SIG-M5 (cell line): ENCODE data around the gene PRADC1.
A peak's percentile ranks its signal among the peaks of the same experiment; 100 is the strongest.
"Not testable (repeated sequence)": the region's sequence is repeated elsewhere in the genome, so short reads cannot be mapped to it uniquely, and the experiment has no call there.

ENCODE experiments used
- DNase-seq: peaks from one replicate; lab custom pipeline; 2025; lab: John Stamatoyannopoulos, UW

PRADC1 gene

GRCh38 chr2:73233154-73233931 is at the start of gene PRADC1:
Gene PRADC1, minus strand, starts transcription at chr2:73233239. Its CDS starts 79 bp downstream, at chr2:73233160.
- DNase-seq: peak; percentile 99

GRCh38 chr2:73281244-73281643 is 48.2 kb upstream of the PRADC1 start:
- DNase-seq: no peak

GRCh38 chr2:73279852-73280251 is 46.8 kb upstream of the PRADC1 start:
- no peak for DNase-seq

GRCh38 chr2:73272270-73272669 is 39.2 kb upstream of the PRADC1 start:
- no peak for DNase-seq

- no peak for DNase-seq
Observed at GRCh38 chr2:73269686-73270465, 36.8 kb upstream of the PRADC1 start.

- DNase-seq: no peak
Observed at GRCh38 chr2:73268830-73269685, 36.0 kb upstream of the PRADC1 start.

- DNase-seq: no peak
Observed at GRCh38 chr2:73268366-73268829, 35.4 kb upstream of the PRADC1 start.

- DNase-seq: no peak
Observed at GRCh38 chr2:73267008-73267407, 34.0 kb upstream of the PRADC1 start.

- no peak for DNase-seq
Observed at GRCh38 chr2:73266061-73266901, 33.2 kb upstream of the PRADC1 start.

GRCh38 chr2:73265298-73266060 is 32.4 kb upstream of the PRADC1 start:
- no peak for DNase-seq

- no peak for DNase-seq
Observed at GRCh38 chr2:73264783-73265182, 31.7 kb upstream of the PRADC1 start.

- no peak for DNase-seq
Observed at GRCh38 chr2:73264332-73264606, 31.2 kb upstream of the PRADC1 start.

- no peak for DNase-seq
Observed at GRCh38 chr2:73263540-73264331, 30.7 kb upstream of the PRADC1 start.

GRCh38 chr2:73262691-73263429 is 29.8 kb upstream of the PRADC1 start:
- not testable (repeated sequence) for DNase-seq

- no peak for DNase-seq
Observed at GRCh38 chr2:73262108-73262651, 29.1 kb upstream of the PRADC1 start.

GRCh38 chr2:73260338-73260984 is 27.4 kb upstream of the PRADC1 start:
- DNase-seq: no peak

GRCh38 chr2:73259704-73260337 is 26.8 kb upstream of the PRADC1 start:
- no peak for DNase-seq

GRCh38 chr2:73259276-73259675 is 26.2 kb upstream of the PRADC1 start:
- no peak for DNase-seq
